MM.1S (cell line): Measurements from ENCODE around the gene CDH12.

ENCODE experiments used
- DNase-seq: peaks from one replicate; pipeline ENCODE4 v3.0.0-alpha.2; 2015
- H2AFZ ChIP-seq: fragments of 300-600 bp; sonication (generic); 2 replicates; pipeline ENCODE4 v1.6.0; 2016; ENCODE audit warnings: antibody characterized with exemption, low read length
- H3F3A ChIP-seq: fragments of 300-600 bp; sonication (generic); 2 replicates; pipeline ENCODE4 v1.6.1; 2016; ENCODE audit warnings: mild to moderate bottlenecking, antibody characterized with exemption, low read length, moderate library complexity, mixed read lengths; ENCODE audit not compliant: insufficient read depth
- H3K27ac ChIP-seq: fragments of 300-600 bp; sonication (generic); 2 replicates; pipeline ENCODE4 v1.5.1; 2016; ENCODE audit warnings: mild to moderate bottlenecking, low read length
- H3K27me3 ChIP-seq: fragments of 300-600 bp; sonication (generic); replicated peaks from 2 replicates; pipeline ENCODE4 v1.6.0; 2016; ENCODE audit warnings: low read length; ENCODE audit not compliant: insufficient read depth
- H3K36me3 ChIP-seq: fragments of 300-600 bp; sonication (generic); replicated peaks from 2 replicates; pipeline ENCODE4 v1.6.1; 2016; ENCODE audit warnings: mild to moderate bottlenecking, low read length, mixed read lengths; ENCODE audit not compliant: insufficient read depth
- H3K4me1 ChIP-seq: fragments of 300-600 bp; sonication (generic); 2 replicates; pipeline ENCODE4 v1.6.1; 2016; ENCODE audit warnings: low read length, mixed read lengths
- H3K4me2 ChIP-seq: fragments of 300-600 bp; sonication (generic); 2 replicates; pipeline ENCODE4 v1.6.0; 2016; ENCODE audit warnings: low read depth, low read length
- H3K4me3 ChIP-seq: fragments of 300-600 bp; sonication (generic); 2 replicates; pipeline ENCODE4 v1.5.1; 2016; ENCODE audit warnings: low read length, mixed read lengths
- H3K79me2 ChIP-seq: fragments of 300-600 bp; sonication (generic); 2 replicates; pipeline ENCODE4 v1.6.1; 2016; ENCODE audit warnings: mixed run types, low read length, mixed read lengths
- H3K9ac ChIP-seq: fragments of 300-600 bp; sonication (generic); 2 replicates; pipeline ENCODE4 v1.6.1; 2016; ENCODE audit warnings: low read length, mixed read lengths
- H3K9me2 ChIP-seq: fragments of 300-600 bp; sonication (generic); replicated peaks from 2 replicates; pipeline ENCODE4 v1.6.1; 2016; ENCODE audit warnings: mild to moderate bottlenecking, low read length, mixed read lengths; ENCODE audit not compliant: insufficient read depth
- H3K9me3 ChIP-seq: fragments of 300-600 bp; sonication (generic); replicated peaks from 2 replicates; pipeline ENCODE4 v1.6.1; 2016; ENCODE audit warnings: mild to moderate bottlenecking, low read length, mixed read lengths; ENCODE audit not compliant: insufficient read depth
- H4K20me1 ChIP-seq: fragments of 300-600 bp; sonication (generic); 2 replicates; pipeline ENCODE4 v1.6.1; 2016; ENCODE audit warnings: mild to moderate bottlenecking, low read length, moderate library complexity, mixed read lengths; ENCODE audit not compliant: insufficient read depth
- CTCF ChIP-seq: fragments of 300-600 bp; sonication (generic); IDR thresholded peaks from 2 replicates; pipeline ENCODE4 v1.5.1; 2016; ENCODE audit warnings: antibody characterized with exemption, low read length, mixed read lengths
- EZH2 ChIP-seq: fragments of 300-600 bp; sonication (generic); optimal IDR thresholded peaks from 2 replicates; pipeline ENCODE3; 2017; ENCODE audit warnings: low read depth, mild to moderate bottlenecking, antibody characterized with exemption, low read length, mixed read lengths
- EZH2phosphoT487 ChIP-seq: fragments of 300-600 bp; sonication (generic); IDR thresholded peaks from 2 replicates; pipeline ENCODE4 v1.6.1; 2018; ENCODE audit warnings: antibody characterized with exemption, low read length

CDH12 gene

GRCh38 chr5:21931116-21931515 is 922.0 kb downstream of the CDH12 start:
- H3K9ac ChIP-seq, result no peak overlapping the region
- no peaks in the 10 kb centered on the region for H3K36me3 ChIP-seq
- no peaks in the 10 kb centered on the region for H3K27me3 ChIP-seq
- no peaks in the 10 kb centered on the region for H3K9me2 ChIP-seq
- H3K4me1 ChIP-seq, result no peaks in the 10 kb centered on the region
- no peak overlapping the region for H3K4me2 ChIP-seq
- no peaks in the 10 kb centered on the region for H3K9me3 ChIP-seq
- H2AFZ ChIP-seq, result no peak overlapping the region
- H4K20me1 ChIP-seq, result no peaks in the 10 kb centered on the region
- DNase-seq, result no peak
- TF ChIP-seq CTCF (no peak), EZH2 (no peak), EZH2phosphoT487 (no peak)
- no peaks in the 10 kb centered on the region for H3F3A ChIP-seq
- H3K27ac ChIP-seq, result no peak overlapping the region
- no peaks in the 10 kb centered on the region for H3K79me2 ChIP-seq
- H3K4me3 ChIP-seq, result no peak overlapping the region

GRCh38 chr5:21919414-21920022 is 933.6 kb downstream of the CDH12 start:
- DNase-seq, result peak; percentile 60
- no peak for TF ChIP-seq EZH2phosphoT487
- TF ChIP-seq CTCF, result peak; percentile 73
- H3K27ac ChIP-seq, result no peak overlapping the region
- H3K36me3 ChIP-seq, result no peaks in the 10 kb centered on the region
- H3K79me2 ChIP-seq, result no peaks in the 10 kb centered on the region
- H4K20me1 ChIP-seq, result no peaks in the 10 kb centered on the region
- H3K27me3 ChIP-seq, result no peaks in the 10 kb centered on the region
- no peak overlapping the region for H3K4me2 ChIP-seq
- H2AFZ ChIP-seq, result no peak overlapping the region
- no peaks in the 10 kb centered on the region for H3K9me2 ChIP-seq
- H3K9ac ChIP-seq, result no peak overlapping the region
- H3K4me3 ChIP-seq, result no peak overlapping the region
- H3K9me3 ChIP-seq, result no peaks in the 10 kb centered on the region
- no peaks in the 10 kb centered on the region for H3F3A ChIP-seq
- no peaks in the 10 kb centered on the region for H3K4me1 ChIP-seq

- H3K79me2 ChIP-seq, result no peaks in the 10 kb centered on the region
- H3K9ac ChIP-seq, result no peak overlapping the region
- H3K4me2 ChIP-seq, result no peak overlapping the region
- no peak overlapping the region for H3K4me3 ChIP-seq
- no peaks in the 10 kb centered on the region for H4K20me1 ChIP-seq
- no peak for DNase-seq
- H3K9me2 ChIP-seq, result no peaks in the 10 kb centered on the region
- no peaks in the 10 kb centered on the region for H3K36me3 ChIP-seq
- no peak for TF ChIP-seq CTCF
- no peak for TF ChIP-seq EZH2
- no peak for TF ChIP-seq EZH2phosphoT487
- no peaks in the 10 kb centered on the region for H3K9me3 ChIP-seq
- no peaks in the 10 kb centered on the region for H3K27me3 ChIP-seq
- no peaks in the 10 kb centered on the region for H3F3A ChIP-seq
- no peaks in the 10 kb centered on the region for H3K4me1 ChIP-seq
- H2AFZ ChIP-seq, result no peak overlapping the region
- H3K27ac ChIP-seq, result no peak overlapping the region
Observed at GRCh38 chr5:21918451-21918850, 934.7 kb downstream of the CDH12 start.
